Trophoblast cell (in vitro differentiated cells and primary cell): ENCODE measurements around the gene EPS8L1.

Experiments
- DNase-seq, 2 donors: peaks; one replicate each; pipeline ENCODE4 v3.0.0-alpha.2; 2016
- H2AFZ ChIP-seq: 2 replicates; pipeline ENCODE4 v1.6.1; 2013; ENCODE audit warnings: low read length, moderate library complexity, mild to moderate bottlenecking; ENCODE audit not compliant: insufficient read depth, poor library complexity
- H2AK5ac ChIP-seq: 2 replicates; pipeline ENCODE4 v1.6.1; 2013; ENCODE audit warnings: mild to moderate bottlenecking, low read length
- H2BK120ac ChIP-seq: 2 replicates; pipeline ENCODE4 v1.6.1; 2013; ENCODE audit warnings: low read length, mild to moderate bottlenecking, moderate library complexity; ENCODE audit not compliant: insufficient read depth, poor library complexity
- H2BK12ac ChIP-seq: 2 replicates; pipeline ENCODE4 v1.6.1; 2013; ENCODE audit warnings: mild to moderate bottlenecking, low read length, moderate library complexity
- H2BK5ac ChIP-seq: 2 replicates; pipeline ENCODE4 v1.6.1; 2013; ENCODE audit warnings: low read length, low read depth, moderate library complexity, mild to moderate bottlenecking; ENCODE audit not compliant: poor library complexity
- H3K14ac ChIP-seq: 2 replicates; pipeline ENCODE4 v1.6.1; 2013; ENCODE audit warnings: mild to moderate bottlenecking, low read length
- H3K18ac ChIP-seq: 2 replicates; pipeline ENCODE4 v1.6.1; 2013; ENCODE audit warnings: mild to moderate bottlenecking, low read length
- H3K23ac ChIP-seq: 2 replicates; pipeline ENCODE4 v1.6.1; 2013; ENCODE audit warnings: low read length
- H3K27ac ChIP-seq: 2 replicates; pipeline ENCODE4 v1.5.1; 2013; ENCODE audit warnings: low read depth, mild to moderate bottlenecking, inconsistent platforms, low read length, moderate library complexity
- H3K27me3 ChIP-seq: 2 replicates; pipeline ENCODE4 v1.6.1; 2013; ENCODE audit warnings: inconsistent platforms, mild to moderate bottlenecking, low read length, moderate library complexity; ENCODE audit not compliant: insufficient read depth
- H3K36me3 ChIP-seq, 2 experiments: 1 replicate in 1 of 2; 2 replicates in 1 of 2; pipeline ENCODE4 v1.6.1; 2013; ENCODE audit warnings: low read length in 2 of 2, mild to moderate bottlenecking in 2 of 2, moderate library complexity in 1 of 2; ENCODE audit not compliant: insufficient read depth in 2 of 2, control insufficient read depth in 1 of 2
- H3K4ac ChIP-seq: 2 replicates; pipeline ENCODE4 v1.6.1; 2013; ENCODE audit warnings: low read depth, mild to moderate bottlenecking, low read length, moderate library complexity
- H3K4me1 ChIP-seq, 2 experiments: 1 replicate in 1 of 2; 2 replicates in 1 of 2; pipeline ENCODE4 v1.6.1; 2013; ENCODE audit warnings: low read length in 2 of 2, mild to moderate bottlenecking in 2 of 2, moderate library complexity in 1 of 2; ENCODE audit not compliant: insufficient read depth in 2 of 2, control insufficient read depth in 1 of 2
- H3K4me2 ChIP-seq: 2 replicates; pipeline ENCODE4 v1.6.1; 2013; ENCODE audit warnings: inconsistent platforms, mild to moderate bottlenecking, low read length, moderate library complexity
- H3K4me3 ChIP-seq: 2 replicates; pipeline ENCODE4 v1.5.1; 2013; ENCODE audit warnings: mild to moderate bottlenecking, low read depth, low read length, inconsistent platforms
- H3K79me1 ChIP-seq: one replicate; pipeline ENCODE4 v1.6.1; 2013; ENCODE audit warnings: low read length
- H3K79me2 ChIP-seq: 2 replicates; pipeline ENCODE4 v1.6.1; 2013; ENCODE audit warnings: low read length, mild to moderate bottlenecking; ENCODE audit not compliant: control insufficient read depth, insufficient read depth, poor library complexity
- H3K9ac ChIP-seq: 2 replicates; pipeline ENCODE4 v1.6.1; 2013; ENCODE audit warnings: mild to moderate bottlenecking, low read length
- H3K9me3 ChIP-seq: 2 replicates; pipeline ENCODE4 v1.6.1; 2013; ENCODE audit warnings: low read depth, mild to moderate bottlenecking, control low read depth, inconsistent platforms, low read length; ENCODE audit not compliant: insufficient read depth
- H4K12ac ChIP-seq: 2 replicates; pipeline ENCODE4 v1.6.1; 2013; ENCODE audit warnings: low read depth, mild to moderate bottlenecking, low read length, moderate library complexity
- H4K8ac ChIP-seq: 2 replicates; pipeline ENCODE4 v1.6.1; 2013; ENCODE audit warnings: low read depth, mild to moderate bottlenecking, low read length, moderate library complexity
- H4K91ac ChIP-seq: one replicate; pipeline ENCODE4 v1.6.1; 2013; ENCODE audit warnings: low read depth, mild to moderate bottlenecking, low read length, moderate library complexity
- WGBS: extraction: QIAGEN DNeasy Blood & Tissue Kit; methylation state at CpG from one replicate; pipeline ENCODE4 v1.1.7; 2013; ENCODE audit warnings: missing lambda C conversion rate; ENCODE audit not compliant: insufficient read length, insufficient coverage; ENCODE audit errors: extremely low coverage; 5-methylcytosine and 5-hydroxymethylcytosine counted together

Gene EPS8L1

GRCh38 chr19:55077106-55077505, 1.4 kb downstream of the EPS8L1 start:
- H3K4ac ChIP-seq: no peak overlapping the region
- no peak overlapping the region for H2BK12ac ChIP-seq
- H3K36me3 ChIP-seq: peaks cover 8 to 12% of the 10 kb centered on the region in 2 experiments
- H2BK5ac ChIP-seq: no peak overlapping the region
- H3K79me1 ChIP-seq: peaks cover 19% of the 10 kb centered on the region
- H3K14ac ChIP-seq: no peak overlapping the region
- DNase-seq: peak; percentile 65 to 92
- H4K91ac ChIP-seq: no peak overlapping the region
- no peak overlapping the region for H3K4me3 ChIP-seq
- no peak overlapping the region for H3K9ac ChIP-seq
- H4K12ac ChIP-seq: no peak overlapping the region
- H3K9me3 ChIP-seq: peaks cover 7% of the 10 kb centered on the region
- H2AFZ ChIP-seq: no peak overlapping the region
- no peak overlapping the region for H3K23ac ChIP-seq
- no peak overlapping the region for H3K4me2 ChIP-seq
- H4K8ac ChIP-seq: no peak overlapping the region
- H3K79me2 ChIP-seq: peaks cover 9% of the 10 kb centered on the region
- no peak overlapping the region for H2BK120ac ChIP-seq
- no peak overlapping the region for H2AK5ac ChIP-seq
- no peaks in the 10 kb centered on the region for H3K27me3 ChIP-seq
- H3K4me1 ChIP-seq: peaks cover 16 to 26% of the 10 kb centered on the region in 2 experiments
- H3K18ac ChIP-seq: no peak overlapping the region
- no CpG with 5 or more reads among the region's 2 CpGs for WGBS
- peak overlapping the region; percentile 59 for H3K27ac ChIP-seq

DNA sequence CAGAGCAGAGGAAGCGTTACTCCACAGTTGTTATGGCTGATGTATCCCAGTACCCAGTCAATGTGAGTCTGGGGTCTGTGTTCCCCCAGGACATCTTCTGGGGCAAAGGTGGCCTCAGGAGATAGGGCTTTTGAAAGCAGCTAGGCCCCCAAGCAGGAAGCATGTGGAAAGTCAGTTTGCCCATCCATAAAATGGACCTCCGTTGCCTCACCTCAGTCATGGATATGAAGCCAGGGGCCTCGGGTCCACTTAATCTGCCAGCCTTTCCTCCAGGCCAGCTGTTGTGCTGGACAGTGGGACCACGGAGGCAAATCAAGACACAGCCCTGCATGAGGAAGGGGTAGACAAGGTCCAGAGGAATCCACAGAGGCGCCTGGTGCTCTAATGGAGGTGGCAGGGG, 3.3 kb downstream of the EPS8L1 start:
- Histone ChIP-seq H3K4me1 (peaks cover 16 to 26% of the 10 kb centered on the region in 2 experiments), H3K9me3 (peaks cover 8% of the 10 kb centered on the region), H3K27me3 (no peaks in the 10 kb centered on the region), H2BK5ac (no peak overlapping the region), H4K8ac (no peak overlapping the region), H4K91ac (no peak overlapping the region), H3K79me2 (peaks cover 9% of the 10 kb centered on the region), H3K4me3 (no peak overlapping the region), H3K4me2 (no peak overlapping the region), H3K36me3 (peaks cover 13 to 24% of the 10 kb centered on the region in 2 experiments), H3K14ac (peak overlapping the region; percentile 12), H3K27ac (no peak overlapping the region), H4K12ac (no peak overlapping the region), H2BK120ac (no peak overlapping the region), H2BK12ac (no peak overlapping the region), H3K23ac (no peak overlapping the region), H3K4ac (no peak overlapping the region), H3K79me1 (peaks cover 19% of the 10 kb centered on the region), H2AFZ (no peak overlapping the region), H2AK5ac (no peak overlapping the region), H3K18ac (peak overlapping the region; percentile 2), H3K9ac (no peak overlapping the region)
- no CpG with 5 or more reads among the region's 5 CpGs for WGBS
- no peak for DNase-seq

DNA sequence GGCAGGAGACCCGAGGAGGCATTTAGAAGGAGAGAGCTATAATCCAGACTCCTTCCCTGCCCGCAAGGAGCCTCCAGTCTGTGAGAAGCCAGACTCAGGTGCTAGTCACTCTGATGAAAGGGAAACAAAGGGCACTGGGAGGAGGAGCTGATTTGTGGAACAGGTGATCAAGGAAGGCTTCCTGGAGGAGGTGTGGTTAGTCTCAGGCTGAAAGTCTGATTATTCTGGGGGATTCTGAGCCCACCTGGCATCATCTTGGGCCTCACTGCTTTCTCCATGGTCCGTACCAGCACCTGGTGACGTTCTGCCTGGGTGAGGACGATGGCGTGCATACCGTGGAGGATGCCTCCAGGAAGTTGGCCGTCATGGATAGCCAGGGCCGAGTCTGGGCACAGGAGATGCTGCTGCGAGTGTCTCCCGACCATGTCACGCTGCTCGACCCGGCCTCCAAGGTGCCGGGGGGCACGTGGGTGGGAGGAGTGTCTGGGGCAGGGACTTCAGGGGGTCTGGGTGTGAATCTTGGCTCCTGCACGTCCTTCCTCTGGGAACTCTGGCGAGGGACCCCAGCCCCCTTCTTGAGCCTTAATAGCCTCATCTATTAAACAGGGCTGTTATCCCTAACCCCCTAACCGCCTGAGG, 3.9 kb downstream of the EPS8L1 start:
- Histone ChIP-seq H3K4ac (no peak overlapping the region), H3K27me3 (no peaks in the 10 kb centered on the region), H2AFZ (no peak overlapping the region), H4K8ac (no peak overlapping the region), H3K36me3 (peaks cover 13 to 28% of the 10 kb centered on the region in 2 experiments), H4K91ac (no peak overlapping the region), H3K4me1 (peaks cover 16 to 26% of the 10 kb centered on the region in 2 experiments), H4K12ac (no peak overlapping the region), H2AK5ac (no peak overlapping the region), H3K27ac (no peak overlapping the region), H3K79me2 (peaks cover 9% of the 10 kb centered on the region), H3K14ac (no peak overlapping the region), H2BK120ac (no peak overlapping the region), H2BK5ac (no peak overlapping the region), H3K18ac (no peak overlapping the region), H3K4me2 (peak overlapping the region; percentile 49), H3K23ac (no peak overlapping the region), H2BK12ac (no peak overlapping the region), H3K9me3 (peaks cover 8% of the 10 kb centered on the region), H3K4me3 (no peak overlapping the region), H3K79me1 (peaks cover 19% of the 10 kb centered on the region), H3K9ac (no peak overlapping the region)
- no CpG with 5 or more reads among the region's 19 CpGs for WGBS
- DNase-seq: peak in 1 of 2 donors; percentile 32

GRCh38 chr19:55080121-55080967, 4.7 kb downstream of the EPS8L1 start:
- H3K4me1 ChIP-seq: peaks cover 16 to 24% of the 10 kb centered on the region in 2 experiments
- no peak overlapping the region for H3K4ac ChIP-seq
- H3K9me3 ChIP-seq: peaks cover 8% of the 10 kb centered on the region
- peak; percentile 54 to 74 for DNase-seq
- H3K36me3 ChIP-seq: peaks cover 16 to 31% of the 10 kb centered on the region in 2 experiments
- H3K23ac ChIP-seq: no peak overlapping the region
- H3K4me2 ChIP-seq: peak overlapping the region; percentile 85
- peak overlapping the region; percentile 85 for H3K14ac ChIP-seq
- peak overlapping the region; percentile 38 for H3K18ac ChIP-seq
- no CpG with 5 or more reads among the region's 55 CpGs for WGBS
- H3K4me3 ChIP-seq: peak overlapping the region; percentile 65
- peak overlapping the region; percentile 12 for H2BK120ac ChIP-seq
- H3K79me1 ChIP-seq: peaks cover 17% of the 10 kb centered on the region
- peak overlapping the region; percentile 24 for H2BK5ac ChIP-seq
- peak overlapping the region; percentile 30 for H3K9ac ChIP-seq
- H4K8ac ChIP-seq: peak overlapping the region; percentile 71
- H3K27ac ChIP-seq: peak overlapping the region; percentile 15
- H3K27me3 ChIP-seq: no peaks in the 10 kb centered on the region
- peak overlapping the region; percentile 29 for H4K91ac ChIP-seq
- H3K79me2 ChIP-seq: peaks cover 7% of the 10 kb centered on the region
- H2BK12ac ChIP-seq: peak overlapping the region; percentile 10
- H2AK5ac ChIP-seq: peak overlapping the region; percentile 9
- H4K12ac ChIP-seq: peak overlapping the region; percentile 14
- peak overlapping the region; percentile 8 for H2AFZ ChIP-seq
